Neural progenitor cell (in vitro differentiated cells): ENCODE results near the gene BTRC.

Experiments
- EZH2phosphoT487 ChIP-seq: fragments of 200-600 bp; sonication (generic); IDR thresholded peaks from 2 replicates; pipeline ENCODE4 v1.6.1; 2017; ENCODE audit warnings: antibody characterized with exemption
- TF ChIP-seq, protein P1 (sequence below): fragments of 200-600 bp; sonication (generic); IDR thresholded peaks from 2 replicates; pipeline ENCODE4 v1.5.1; 2017; ENCODE audit warnings: antibody characterized with exemption, mild to moderate bottlenecking

- TF ChIP-seq, protein P1, sequence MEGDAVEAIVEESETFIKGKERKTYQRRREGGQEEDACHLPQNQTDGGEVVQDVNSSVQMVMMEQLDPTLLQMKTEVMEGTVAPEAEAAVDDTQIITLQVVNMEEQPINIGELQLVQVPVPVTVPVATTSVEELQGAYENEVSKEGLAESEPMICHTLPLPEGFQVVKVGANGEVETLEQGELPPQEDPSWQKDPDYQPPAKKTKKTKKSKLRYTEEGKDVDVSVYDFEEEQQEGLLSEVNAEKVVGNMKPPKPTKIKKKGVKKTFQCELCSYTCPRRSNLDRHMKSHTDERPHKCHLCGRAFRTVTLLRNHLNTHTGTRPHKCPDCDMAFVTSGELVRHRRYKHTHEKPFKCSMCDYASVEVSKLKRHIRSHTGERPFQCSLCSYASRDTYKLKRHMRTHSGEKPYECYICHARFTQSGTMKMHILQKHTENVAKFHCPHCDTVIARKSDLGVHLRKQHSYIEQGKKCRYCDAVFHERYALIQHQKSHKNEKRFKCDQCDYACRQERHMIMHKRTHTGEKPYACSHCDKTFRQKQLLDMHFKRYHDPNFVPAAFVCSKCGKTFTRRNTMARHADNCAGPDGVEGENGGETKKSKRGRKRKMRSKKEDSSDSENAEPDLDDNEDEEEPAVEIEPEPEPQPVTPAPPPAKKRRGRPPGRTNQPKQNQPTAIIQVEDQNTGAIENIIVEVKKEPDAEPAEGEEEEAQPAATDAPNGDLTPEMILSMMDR = no peak
- no peak for TF ChIP-seq EZH2phosphoT487
These were observed 57.6 kb downstream of the BTRC start for GRCh38 chr10:101411598-101411997.
